IPS DF 6.9 (cell line): Measurements from ENCODE around the gene MALAT1.
"Not testable (repeated sequence)": the region's sequence is repeated elsewhere in the genome, so short reads cannot be mapped to it uniquely, and the experiment has no call there.

ENCODE experiments used
- DNase-seq: peaks from one replicate; pipeline ENCODE4 v3.0.0-alpha.2; 2013; ENCODE audit warnings: low read depth, low spot score
- H3K27ac ChIP-seq: one replicate; pipeline ENCODE4 v1.5.1; 2013; ENCODE audit warnings: low read length, control low read depth
- H3K27me3 ChIP-seq: 2 replicates; pipeline ENCODE4 v1.6.1; 2013; ENCODE audit warnings: mild to moderate bottlenecking, low read length; ENCODE audit not compliant: control insufficient read depth, insufficient read depth
- H3K36me3 ChIP-seq: 2 replicates; pipeline ENCODE4 v1.6.1; 2013; ENCODE audit warnings: low read length; ENCODE audit not compliant: control insufficient read depth, insufficient read depth
- H3K4me1 ChIP-seq: 2 replicates; pipeline ENCODE4 v1.6.1; 2013; ENCODE audit warnings: low read length; ENCODE audit not compliant: control insufficient read depth, insufficient read depth
- H3K4me3 ChIP-seq: 2 replicates; pipeline ENCODE4 v1.5.1; 2013; ENCODE audit warnings: mild to moderate bottlenecking, low read length
- H3K9me3 ChIP-seq: 2 replicates; pipeline ENCODE4 v1.6.1; 2013; ENCODE audit warnings: low read length, inconsistent platforms; ENCODE audit not compliant: control insufficient read depth, insufficient read depth
- WGBS: extraction: QIAGEN DNeasy Blood & Tissue Kit; methylation state at CpG from one replicate; pipeline ENCODE4 v1.1.7; 2013; ENCODE audit warnings: mixed read lengths, missing lambda C conversion rate; ENCODE audit not compliant: insufficient read length, insufficient coverage; 5-methylcytosine and 5-hydroxymethylcytosine counted together

MALAT1 gene

DNA sequence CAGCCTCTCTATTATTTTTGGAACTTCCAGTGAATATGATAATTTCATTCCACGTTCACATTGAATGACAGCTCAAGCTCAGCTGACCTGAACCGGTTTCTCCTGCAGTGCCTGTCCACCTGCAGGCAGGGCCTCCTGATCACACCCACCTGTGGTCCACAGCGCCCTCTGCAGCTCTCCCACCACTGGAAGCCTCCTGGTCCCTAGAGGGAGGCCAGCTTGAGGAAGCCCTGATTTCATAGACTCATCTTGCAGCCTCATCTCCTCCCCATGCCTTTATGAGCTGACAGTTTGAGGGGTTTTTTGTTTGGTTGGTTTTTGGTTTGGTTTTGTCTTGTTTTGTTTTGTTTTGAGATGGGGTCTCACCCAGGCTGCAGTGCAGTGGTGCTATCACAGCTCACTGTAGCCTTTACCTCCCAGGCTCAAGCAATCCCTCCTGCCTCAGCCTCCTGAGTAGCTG, 29.9 kb upstream of the MALAT1 start:
- H3K27me3 ChIP-seq = peaks cover 6% of the 10 kb centered on the region; the same call in 1 of the 2 replicates
- H3K4me3 ChIP-seq = no peak overlapping the region
- no peaks in the 10 kb centered on the region for H3K9me3 ChIP-seq
- H3K27ac ChIP-seq = no peak overlapping the region
- H3K36me3 ChIP-seq = no peaks in the 10 kb centered on the region
- WGBS = no CpG with 5 or more reads among the region's 3 CpGs
- DNase-seq = no peak
- peaks cover 2% of the 10 kb centered on the region for H3K4me1 ChIP-seq

DNA sequence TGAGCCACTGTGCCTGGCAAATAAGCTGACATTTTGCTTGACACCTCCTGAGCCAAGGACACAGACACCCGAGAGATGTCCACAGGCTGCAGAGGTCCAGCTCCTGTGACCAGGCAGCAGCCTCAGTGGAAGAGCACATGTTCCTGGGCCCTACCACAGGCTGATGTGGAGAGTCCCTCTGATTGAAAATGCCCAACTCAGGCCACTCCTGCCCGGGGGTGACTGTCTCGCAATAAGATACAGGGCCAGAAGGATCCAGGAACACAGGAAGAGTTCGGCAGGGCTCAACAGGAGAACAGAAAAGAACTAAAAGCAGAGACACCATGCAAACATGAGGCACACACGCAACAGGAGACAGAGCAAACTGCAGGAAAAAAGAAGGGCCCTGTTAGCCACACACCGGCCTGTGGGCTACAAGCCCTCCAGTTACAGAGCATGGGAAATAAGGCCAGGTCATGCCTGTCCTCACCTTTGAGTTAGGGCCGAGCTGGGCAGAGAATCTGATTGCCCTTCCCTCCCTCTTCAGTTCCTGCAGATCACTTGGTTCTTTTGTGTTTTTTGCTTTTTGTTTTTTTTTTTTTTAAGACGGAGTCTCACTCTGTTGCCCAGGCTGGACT, 28.3 kb upstream of the MALAT1 start:
- Histone ChIP-seq H3K36me3 (no peaks in the 10 kb centered on the region), H3K4me1 (peaks cover 2% of the 10 kb centered on the region), H3K27me3 (peaks cover 6% of the 10 kb centered on the region; the same call in 1 of the 2 replicates), H3K27ac (no peak overlapping the region), H3K9me3 (no peaks in the 10 kb centered on the region), H3K4me3 (no peak overlapping the region)
- no peak for DNase-seq
- no CpG with 5 or more reads among the region's 8 CpGs for WGBS

DNA sequence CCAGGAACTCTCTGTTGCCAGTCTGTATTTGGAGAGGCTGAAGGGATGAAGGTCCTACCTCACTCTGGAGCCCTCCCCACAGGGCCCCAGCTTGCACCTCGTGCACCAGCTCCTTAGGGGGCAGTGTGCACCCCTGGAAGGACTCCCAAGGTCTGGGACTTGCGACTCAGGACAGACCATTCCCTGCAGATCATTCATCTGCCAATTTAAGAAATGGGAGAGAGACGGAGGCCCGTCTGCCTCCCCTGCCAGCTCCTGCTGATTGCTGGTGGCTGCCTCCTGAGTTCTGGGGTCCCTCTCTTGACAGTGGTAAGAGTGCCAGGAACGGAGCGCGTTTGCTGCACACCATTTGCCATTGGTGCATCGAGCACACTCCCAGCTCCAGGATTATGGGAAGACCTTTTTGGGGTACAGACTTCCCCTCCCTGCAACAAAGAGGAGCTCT, 27.4 kb upstream of the MALAT1 start:
- Histone ChIP-seq H3K9me3 (no peaks in the 10 kb centered on the region), H3K36me3 (no peaks in the 10 kb centered on the region), H3K4me3 (no peak overlapping the region), H3K27me3 (no peaks in the 10 kb centered on the region), H3K27ac (no peak overlapping the region), H3K4me1 (peaks cover 2% of the 10 kb centered on the region)
- no CpG with 5 or more reads among the region's 8 CpGs for WGBS
- no peak for DNase-seq

DNA sequence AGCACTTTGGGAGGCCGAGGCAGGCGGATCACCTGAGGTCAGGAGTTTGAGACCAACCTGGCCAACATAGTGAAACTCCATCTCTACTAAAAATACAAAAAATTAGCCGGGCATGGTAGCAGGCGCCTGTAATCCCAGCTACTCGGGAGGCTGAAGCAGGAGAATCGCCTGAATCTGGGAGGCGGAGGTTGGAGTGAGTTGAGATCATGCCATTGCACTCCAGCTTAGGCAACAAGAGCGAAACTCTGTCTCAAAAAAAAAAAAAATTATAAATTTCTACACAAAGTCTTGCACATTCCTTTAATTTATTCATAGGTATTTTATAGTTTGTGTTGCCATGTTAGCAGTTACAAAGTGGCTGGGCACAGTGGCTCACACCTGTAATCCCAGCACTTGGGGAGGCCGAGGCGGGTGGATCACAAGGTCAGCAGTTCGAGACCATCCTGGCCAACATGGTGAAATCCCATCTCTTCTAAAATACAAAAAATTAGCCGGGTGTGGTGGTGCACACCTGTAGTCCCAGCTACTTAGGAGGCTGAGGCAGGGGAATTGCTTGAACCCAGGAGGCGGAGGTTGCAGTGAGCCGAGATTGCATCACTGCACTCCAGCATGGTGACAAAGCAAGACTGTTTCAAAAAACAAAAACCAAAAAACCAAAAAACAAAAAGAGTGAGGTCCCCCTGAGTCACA, 26.1 kb upstream of the MALAT1 start:
- not testable (repeated sequence) for DNase-seq, H3K9me3 ChIP-seq, H3K4me3 ChIP-seq, H3K27me3 ChIP-seq, H3K27ac ChIP-seq, H3K4me1 ChIP-seq, H3K36me3 ChIP-seq
- WGBS = no CpG with 5 or more reads among the region's 14 CpGs

DNA sequence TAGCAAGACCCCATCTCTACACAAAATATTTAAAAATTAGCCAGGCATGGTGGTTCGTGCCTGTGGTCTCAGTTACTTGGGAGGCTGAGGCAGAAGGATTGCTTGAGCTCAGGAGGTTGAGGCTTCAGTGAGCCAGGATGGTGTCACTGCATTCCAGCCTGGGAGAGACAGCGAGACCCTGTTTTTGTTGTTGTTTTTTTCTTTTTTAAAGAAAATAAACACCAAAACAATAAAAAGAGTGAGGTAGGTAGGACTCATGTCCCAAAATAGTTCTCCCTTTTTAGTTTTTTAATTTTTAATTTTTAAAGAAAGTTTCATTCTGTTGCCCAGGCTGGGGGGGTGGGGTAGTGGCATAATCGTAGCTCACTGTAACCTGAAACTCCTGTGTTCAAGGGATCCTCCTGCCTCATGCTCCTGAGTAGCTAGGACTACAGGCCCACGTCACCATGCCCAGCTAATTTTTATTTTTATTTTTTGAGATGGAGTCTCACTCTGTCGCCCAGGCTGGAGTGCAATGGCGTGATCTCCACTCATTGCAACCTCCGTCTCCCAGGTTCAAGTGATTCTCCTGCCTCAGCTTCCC, 25.5 kb upstream of the MALAT1 start:
- no peaks in the 10 kb centered on the region for H3K36me3 ChIP-seq
- WGBS = no CpG with 5 or more reads among the region's 7 CpGs
- H3K27me3 ChIP-seq = no peaks in the 10 kb centered on the region
- DNase-seq = no peak
- H3K9me3 ChIP-seq = no peaks in the 10 kb centered on the region
- no peak overlapping the region for H3K4me3 ChIP-seq
- no peak overlapping the region for H3K27ac ChIP-seq
- H3K4me1 ChIP-seq = peaks cover 3% of the 10 kb centered on the region

DNA sequence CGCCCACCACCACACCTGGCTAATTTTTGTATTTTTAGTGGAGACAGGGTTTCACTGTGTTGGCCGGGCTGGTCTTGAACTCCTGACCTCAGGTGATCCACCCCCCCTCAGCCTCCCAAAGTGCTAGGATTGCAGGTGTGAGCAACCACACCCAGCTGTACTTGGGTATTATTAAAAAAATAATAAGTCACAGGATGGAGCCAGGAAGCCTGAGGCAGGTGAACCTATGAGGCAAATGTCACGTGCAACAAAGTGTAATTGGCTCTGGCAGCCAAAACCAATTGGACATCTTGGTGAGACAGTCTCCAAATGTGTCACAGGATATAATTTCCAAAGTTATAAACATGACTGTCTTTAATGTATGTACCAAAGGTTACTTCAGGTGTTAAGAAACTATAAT, 24.0 kb upstream of the MALAT1 start:
- WGBS = no CpG with 5 or more reads among the region's 3 CpGs
- no peaks in the 10 kb centered on the region for H3K27me3 ChIP-seq
- no peaks in the 10 kb centered on the region for H3K9me3 ChIP-seq
- no peak for DNase-seq
- H3K4me3 ChIP-seq = no peak overlapping the region
- H3K27ac ChIP-seq = no peak overlapping the region
- H3K36me3 ChIP-seq = no peaks in the 10 kb centered on the region
- H3K4me1 ChIP-seq = peaks cover 3% of the 10 kb centered on the region

DNA sequence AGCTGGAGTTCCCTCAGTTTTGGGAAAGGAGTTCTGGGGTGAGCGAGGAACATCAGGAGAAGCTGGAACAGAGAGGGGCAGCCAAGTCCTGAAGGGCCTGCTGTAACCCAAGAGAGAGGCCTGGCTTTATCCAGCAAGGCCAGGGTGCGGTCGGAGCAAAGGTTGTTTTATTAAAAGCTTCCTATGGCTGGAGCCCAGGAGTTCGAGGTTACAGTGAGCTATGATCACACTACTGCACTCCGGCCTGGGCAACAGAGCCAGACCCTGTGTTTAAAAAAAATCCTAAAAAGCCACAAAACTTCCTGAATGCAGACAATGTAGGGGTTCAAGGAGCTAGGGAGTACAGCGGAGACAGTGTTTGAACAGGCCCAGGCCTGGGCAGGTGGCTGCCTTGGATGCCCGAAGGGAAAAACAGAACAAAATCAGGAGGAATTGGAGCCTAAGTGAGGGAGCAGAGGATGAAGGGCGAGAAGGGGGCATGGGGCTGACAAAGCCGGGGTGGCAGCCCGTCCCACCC, 22.2 kb upstream of the MALAT1 start:
- Histone ChIP-seq H3K4me3 (peak overlapping the region; percentile 36), H3K27ac (no peak overlapping the region), H3K27me3 (no peaks in the 10 kb centered on the region), H3K4me1 (peaks cover 2% of the 10 kb centered on the region; the same call in 1 of the 2 replicates), H3K36me3 (no peaks in the 10 kb centered on the region), H3K9me3 (no peaks in the 10 kb centered on the region)
- DNase-seq = no peak
- no CpG with 5 or more reads among the region's 10 CpGs for WGBS

DNA sequence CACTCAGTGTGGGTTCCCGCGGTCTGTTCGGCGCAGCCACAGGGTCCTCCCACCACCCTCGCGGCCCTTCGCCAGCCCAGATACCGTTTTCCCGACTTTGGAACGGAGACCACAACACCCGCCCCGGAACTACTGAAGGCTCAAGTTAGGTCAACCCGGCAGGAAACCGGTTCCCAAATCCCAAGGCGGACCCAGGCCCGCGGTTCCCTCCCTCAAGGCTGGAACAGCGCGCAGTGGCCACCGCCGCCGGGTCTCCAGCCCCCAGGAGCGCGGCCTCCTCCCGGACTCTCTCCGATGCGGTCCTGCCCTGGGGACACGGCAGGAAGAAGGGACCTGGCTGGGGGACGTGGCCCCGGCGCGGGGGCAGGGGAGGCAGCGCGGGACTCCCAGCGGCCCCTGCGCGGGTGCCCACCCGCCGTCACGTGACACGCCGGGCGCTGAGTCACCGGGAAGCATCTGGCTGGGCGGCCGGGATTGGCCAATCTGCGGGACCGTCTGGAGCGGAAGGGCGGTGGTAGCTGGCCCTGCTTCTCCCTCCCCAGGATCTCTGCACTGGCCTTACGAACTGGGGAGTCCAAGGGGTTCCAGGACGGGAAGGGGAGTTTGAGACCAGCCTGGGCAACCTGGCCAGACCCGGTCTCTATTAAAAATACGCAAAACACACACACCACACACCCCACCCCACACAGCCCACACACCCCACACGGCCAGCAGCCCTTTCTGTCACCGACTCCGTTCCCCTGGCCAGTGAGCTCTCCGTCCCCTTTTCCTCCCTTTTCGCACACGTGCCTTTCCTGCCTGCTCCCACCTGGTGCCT, 21.5 kb upstream of the MALAT1 start:
- WGBS = no CpG with 5 or more reads among the region's 60 CpGs
- no peaks in the 10 kb centered on the region for H3K36me3 ChIP-seq
- no peak overlapping the region for H3K27ac ChIP-seq

DNA sequence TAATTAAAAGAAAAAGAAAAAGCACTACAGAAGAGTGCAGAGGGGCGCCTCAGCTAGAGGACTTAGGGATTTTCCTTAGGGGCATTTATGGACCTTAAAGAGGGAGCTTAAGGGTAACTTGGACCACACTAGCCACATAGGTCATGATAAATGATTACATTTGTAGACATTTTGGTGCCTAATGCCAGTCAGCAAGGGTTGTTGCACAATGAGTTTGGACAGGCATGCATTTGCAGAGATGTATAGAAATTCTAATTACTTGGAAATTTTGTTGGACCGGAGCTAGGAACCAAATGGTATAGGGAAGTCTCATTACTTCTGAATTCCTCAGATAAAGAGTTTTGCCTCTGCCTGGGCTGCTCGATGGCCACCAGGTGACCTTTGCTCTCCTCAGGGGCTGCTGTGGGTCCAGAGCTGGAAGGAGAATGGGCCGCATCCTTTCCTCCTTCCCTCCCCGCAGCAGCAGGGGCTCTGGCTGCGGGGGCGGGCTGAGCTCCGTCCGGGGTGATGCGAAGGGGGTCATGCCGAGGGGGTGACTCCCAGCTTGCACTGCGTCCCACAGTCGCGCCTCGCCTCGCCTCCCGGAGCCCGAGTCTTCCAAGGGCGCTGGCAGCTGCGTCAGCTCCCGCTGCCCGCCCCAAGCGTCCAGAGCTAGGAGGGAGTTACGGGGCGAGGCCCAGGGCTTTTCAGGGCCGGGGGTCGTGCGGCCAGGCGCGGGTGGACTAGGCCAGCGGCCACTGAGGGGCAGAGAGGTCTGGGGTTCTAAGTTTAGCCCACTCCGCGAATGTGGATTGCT, 20.3 kb upstream of the MALAT1 start:
- H3K27ac ChIP-seq = no peak overlapping the region
- no peaks in the 10 kb centered on the region for H3K36me3 ChIP-seq
- H3K9me3 ChIP-seq = no peaks in the 10 kb centered on the region
- no peak overlapping the region for H3K4me3 ChIP-seq
- peaks cover 2% of the 10 kb centered on the region; the same call in 1 of the 2 replicates for H3K4me1 ChIP-seq
- WGBS = no CpG with 5 or more reads among the region's 33 CpGs
- no peaks in the 10 kb centered on the region for H3K27me3 ChIP-seq
- no peak for DNase-seq

More for the DNA sequence above, 21.5 kb upstream of the MALAT1 start:
- no peaks in the 10 kb centered on the region for H3K27me3 ChIP-seq
- no peak for DNase-seq
- peak overlapping the region; percentile 36 for H3K4me3 ChIP-seq
- no peaks in the 10 kb centered on the region for H3K9me3 ChIP-seq
- H3K4me1 ChIP-seq = peaks cover 2% of the 10 kb centered on the region; the same call in 1 of the 2 replicates
